NCI-H2196 treated with DMSO at 0.1 percent for 48 hours (cell line): ENCODE results near the gene FTCDNL1.

ENCODE experiments used
- DNase-seq: peaks from one replicate; lab custom pipeline; 2025; ENCODE audit not compliant: unreplicated experiment; lab: John Stamatoyannopoulos, UW

The FTCDNL1 gene

GRCh38 chr2:199792381-199792780 is 58.6 kb downstream of the FTCDNL1 start:
- DNase-seq = no peak

- no peak for DNase-seq
Observed at GRCh38 chr2:199791326-199791725, 59.7 kb downstream of the FTCDNL1 start.

GRCh38 chr2:199784512-199784911 is 66.5 kb downstream of the FTCDNL1 start:
- DNase-seq = no peak

GRCh38 chr2:199779589-199779988 is 71.4 kb downstream of the FTCDNL1 start:
- DNase-seq = no peak

- DNase-seq = no peak
Observed at GRCh38 chr2:199778655-199779054, 72.3 kb downstream of the FTCDNL1 start.

GRCh38 chr2:199777916-199778315 is 73.1 kb downstream of the FTCDNL1 start:
- no peak for DNase-seq

- no peak for DNase-seq
Observed at GRCh38 chr2:199777315-199777714, 73.7 kb downstream of the FTCDNL1 start.

GRCh38 chr2:199775267-199775666 is 75.7 kb downstream of the FTCDNL1 start:
- no peak for DNase-seq

GRCh38 chr2:199772035-199772976 is 78.7 kb downstream of the FTCDNL1 start:
- DNase-seq = no peak

GRCh38 chr2:199770716-199771115 is 80.3 kb downstream of the FTCDNL1 start:
- no peak for DNase-seq

- DNase-seq = no peak
Observed at GRCh38 chr2:199765646-199766045, 85.3 kb downstream of the FTCDNL1 start.

- DNase-seq = no peak
Observed at GRCh38 chr2:199764273-199764800, 86.7 kb downstream of the FTCDNL1 start.

- no peak for DNase-seq
Observed at GRCh38 chr2:199762963-199763362, 88.0 kb downstream of the FTCDNL1 start.

GRCh38 chr2:199760574-199760973 is 90.4 kb downstream of the FTCDNL1 start:
- DNase-seq = no peak

GRCh38 chr2:199757233-199757870 is 93.6 kb downstream of the FTCDNL1 start:
- peak; percentile 18 for DNase-seq

- no peak for DNase-seq
Observed at GRCh38 chr2:199756743-199757142, 94.2 kb downstream of the FTCDNL1 start.

GRCh38 chr2:199756211-199756610 is 94.8 kb downstream of the FTCDNL1 start:
- no peak for DNase-seq

GRCh38 chr2:199754766-199755165 is 96.2 kb downstream of the FTCDNL1 start:
- no peak for DNase-seq

GRCh38 chr2:199751492-199752120 is 99.4 kb downstream of the FTCDNL1 start:
- DNase-seq = no peak

GRCh38 chr2:199749571-199749970 is 101.4 kb downstream of the FTCDNL1 start:
- DNase-seq = no peak

- no peak for DNase-seq
Observed at GRCh38 chr2:199744724-199745123, 106.3 kb downstream of the FTCDNL1 start.

GRCh38 chr2:199744260-199744659 is 106.7 kb downstream of the FTCDNL1 start:
- no peak for DNase-seq
